UCSD-AML1 (cell line): Measurements from ENCODE around the gene ACTMAP.
A peak's percentile ranks its signal among the peaks of the same experiment; 100 is the strongest.
"Not testable (repeated sequence)": the region's sequence is repeated elsewhere in the genome, so short reads cannot be mapped to it uniquely, and the experiment has no call there.

ENCODE experiments used
- DNase-seq: peaks from one replicate; lab custom pipeline; 2025; ENCODE audit not compliant: unreplicated experiment; lab: John Stamatoyannopoulos, UW

The ACTMAP gene

DNA sequence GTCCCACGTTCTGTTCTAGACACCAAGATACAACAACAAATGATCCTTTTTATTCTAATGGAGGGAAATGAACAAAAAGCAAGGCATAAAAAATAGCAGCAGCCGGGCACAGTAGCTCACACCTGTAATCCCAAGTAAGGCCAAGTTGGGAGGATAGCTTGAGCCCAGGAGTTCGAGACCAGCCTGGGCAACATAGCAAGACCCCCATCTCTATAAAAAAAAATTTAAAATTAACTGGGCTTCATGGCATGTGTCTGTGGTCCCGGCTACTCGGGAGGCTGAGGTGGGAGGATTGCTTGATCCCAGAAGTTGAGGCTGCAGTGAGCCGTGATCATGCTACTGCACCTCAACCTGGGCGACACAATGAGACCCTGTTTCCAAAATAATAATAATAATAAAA is 26.1 kb upstream of the ACTMAP start:
- no peak for DNase-seq

DNA sequence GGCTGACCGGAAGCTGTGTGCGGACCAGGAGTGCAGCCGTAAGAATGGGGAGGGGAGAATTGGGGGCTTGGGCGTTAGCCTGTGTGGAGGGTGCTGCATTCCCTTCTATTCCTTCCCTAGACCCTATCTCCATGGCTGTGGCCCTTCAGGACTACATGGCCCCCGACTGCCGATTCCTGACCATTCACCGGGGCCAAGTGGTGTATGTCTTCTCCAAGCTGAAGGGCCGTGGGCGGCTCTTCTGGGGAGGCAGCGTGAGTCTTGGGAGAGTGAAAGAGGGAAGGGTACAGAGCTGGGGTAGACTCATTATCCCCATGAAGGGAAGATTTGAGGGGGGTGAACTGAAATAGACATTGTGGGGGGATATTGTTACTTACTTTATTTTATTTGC is 25.4 kb upstream of the ACTMAP start:
- no peak for DNase-seq

GRCh38 chr19:40774916-40775631 is 24.8 kb upstream of the ACTMAP start, which contains the start of gene MIA:
TSS of gene MIA (plus strand) at chr19:40775521. CDS start at chr19:40775543, 22 bp downstream.
- no peak for DNase-seq

DNA sequence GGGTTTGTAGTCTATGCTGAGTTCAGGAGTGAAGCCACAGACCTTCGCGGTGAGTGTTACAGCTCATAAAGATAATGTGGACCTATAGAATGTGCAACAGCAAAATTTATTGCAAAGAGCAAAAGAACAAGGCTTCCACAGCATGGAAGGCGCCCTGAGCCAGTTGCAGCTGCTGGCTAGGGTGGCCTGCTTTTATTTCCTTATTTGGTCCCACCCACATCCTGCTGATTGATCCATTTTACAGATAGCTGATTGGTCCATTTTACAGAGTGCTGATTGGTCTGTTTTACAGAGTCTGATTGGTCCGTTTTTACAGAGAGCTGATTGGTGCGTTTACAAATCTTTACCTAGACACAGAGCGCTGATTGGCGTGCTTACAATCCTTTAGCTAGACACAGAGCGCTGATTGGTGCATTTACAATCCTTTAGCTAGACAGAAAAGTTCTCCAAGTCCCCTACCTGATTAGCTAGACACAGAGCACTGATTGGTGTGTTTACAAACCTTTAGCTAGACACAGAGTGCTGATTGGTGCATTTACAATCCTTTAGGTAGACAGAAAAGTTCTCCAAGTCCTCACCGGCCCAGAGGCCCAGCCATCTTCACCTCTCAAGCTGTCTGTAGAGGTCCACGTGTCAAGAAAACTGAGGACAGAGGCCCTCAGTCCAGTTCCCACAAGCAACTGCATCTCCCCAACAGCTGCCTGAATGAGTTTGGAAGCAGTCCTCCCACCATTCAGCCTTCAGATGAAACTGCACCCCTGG is 21.0 kb upstream of the ACTMAP start:
- DNase-seq = not testable (repeated sequence)

DNA sequence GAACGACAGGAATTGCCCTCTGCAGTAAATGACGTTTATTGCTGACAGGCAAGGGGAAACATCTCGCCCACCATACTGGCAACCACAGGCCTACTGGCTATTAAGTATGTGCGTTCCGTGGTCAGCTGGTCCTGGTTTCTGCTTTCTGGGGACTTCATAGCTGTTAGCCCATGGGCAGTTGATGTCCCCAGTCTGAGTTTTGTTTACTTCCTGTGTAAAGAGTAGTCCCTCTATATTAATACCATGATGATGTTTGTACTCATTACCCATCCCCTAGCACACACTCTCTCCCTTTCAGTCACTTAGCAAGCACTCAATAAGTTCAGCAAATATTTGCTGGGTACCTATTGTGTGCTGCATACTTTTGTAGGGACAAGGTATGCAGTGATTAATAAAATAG is 18.6 kb upstream of the ACTMAP start:
- no peak for DNase-seq

- DNase-seq = not testable (repeated sequence)
Observed at GRCh38 chr19:40766385-40766784, 16.1 kb upstream of the ACTMAP start.

DNA sequence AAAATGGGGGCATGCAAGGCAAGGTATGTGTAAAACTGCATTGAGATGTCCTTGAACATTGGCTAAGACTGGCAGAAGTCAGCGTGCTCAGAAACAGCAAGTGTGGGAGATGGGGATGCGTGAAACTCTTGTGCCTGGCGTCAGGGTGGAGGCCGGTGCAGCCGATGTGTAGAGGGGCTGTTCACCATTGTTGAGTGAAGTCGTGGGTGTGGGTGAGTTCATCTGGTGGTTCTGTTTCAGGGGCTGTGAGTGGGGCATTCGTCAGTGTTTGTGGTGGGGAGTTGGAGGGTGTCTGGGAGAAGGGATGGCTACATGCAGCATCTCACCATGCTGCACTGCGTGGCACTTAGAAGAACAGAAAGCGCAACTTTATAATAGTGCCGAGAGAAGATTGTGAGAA is 13.7 kb upstream of the ACTMAP start:
- DNase-seq = no peak

GRCh38 chr19:40763526-40763925 is 13.2 kb upstream of the ACTMAP start:
- DNase-seq = no peak

DNA sequence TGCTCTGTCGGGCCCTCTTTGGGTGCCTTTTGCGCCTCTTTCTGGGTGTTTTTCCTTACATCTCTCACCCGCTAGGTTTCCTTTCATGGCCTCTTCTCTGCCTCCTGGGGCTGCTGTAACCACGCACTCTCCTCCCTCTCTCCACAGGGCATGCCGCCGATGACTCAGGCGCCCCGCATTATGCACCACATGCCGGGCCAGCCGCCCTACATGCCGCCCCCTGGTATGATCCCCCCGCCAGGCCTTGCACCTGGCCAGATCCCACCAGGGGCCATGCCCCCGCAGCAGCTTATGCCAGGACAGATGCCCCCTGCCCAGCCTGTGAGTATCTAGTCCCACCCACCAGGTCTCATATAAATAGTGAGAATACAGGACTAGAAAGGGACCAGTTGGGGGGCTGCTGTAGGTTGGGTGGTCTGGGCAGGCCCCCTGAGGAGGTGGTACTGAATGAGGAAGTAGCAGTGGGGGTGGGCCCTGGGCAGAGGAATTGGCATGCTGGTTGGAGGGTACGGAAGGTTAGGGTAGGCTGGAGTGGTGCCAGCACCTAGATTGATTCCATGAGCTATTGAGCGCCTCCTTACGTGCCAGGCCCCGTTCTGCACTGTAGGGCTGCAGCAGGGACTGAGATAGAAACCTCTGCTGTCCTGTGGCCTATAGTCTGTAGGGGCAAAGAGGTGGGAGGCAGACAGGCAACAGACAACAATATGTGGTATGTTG is 12.6 kb upstream of the ACTMAP start:
- DNase-seq = no peak

DNA sequence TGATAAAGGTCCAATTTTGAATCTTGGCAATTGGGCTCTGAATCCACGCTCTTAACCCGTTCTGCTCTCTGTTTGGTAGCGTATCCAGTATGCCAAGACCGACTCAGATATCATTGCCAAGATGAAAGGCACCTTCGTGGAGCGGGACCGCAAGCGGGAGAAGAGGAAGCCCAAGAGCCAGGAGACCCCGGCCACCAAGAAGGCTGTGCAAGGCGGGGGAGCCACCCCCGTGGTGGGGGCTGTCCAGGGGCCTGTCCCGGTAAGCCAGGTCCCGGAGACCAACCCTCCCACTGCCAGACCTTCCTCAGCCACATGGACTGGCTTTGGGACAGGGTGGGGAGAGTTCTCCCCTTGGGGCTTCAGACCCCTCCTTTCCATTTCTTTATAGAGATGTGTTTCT is 9.1 kb upstream of the ACTMAP start:
- DNase-seq = no peak

GRCh38 chr19:40758491-40758890 is 8.2 kb upstream of the ACTMAP start:
- DNase-seq = no peak

- DNase-seq = no peak
Observed at GRCh38 chr19:40756502-40757110, 6.3 kb upstream of the ACTMAP start.

- no peak for DNase-seq
Observed at GRCh38 chr19:40755791-40756190, 5.5 kb upstream of the ACTMAP start.

GRCh38 chr19:40755248-40755624 is 5.0 kb upstream of the ACTMAP start:
- no peak for DNase-seq

- no peak for DNase-seq
Observed at GRCh38 chr19:40754611-40755247, 4.5 kb upstream of the ACTMAP start.

GRCh38 chr19:40752257-40752781 is 2.0 kb upstream of the ACTMAP start:
- no peak for DNase-seq

DNA sequence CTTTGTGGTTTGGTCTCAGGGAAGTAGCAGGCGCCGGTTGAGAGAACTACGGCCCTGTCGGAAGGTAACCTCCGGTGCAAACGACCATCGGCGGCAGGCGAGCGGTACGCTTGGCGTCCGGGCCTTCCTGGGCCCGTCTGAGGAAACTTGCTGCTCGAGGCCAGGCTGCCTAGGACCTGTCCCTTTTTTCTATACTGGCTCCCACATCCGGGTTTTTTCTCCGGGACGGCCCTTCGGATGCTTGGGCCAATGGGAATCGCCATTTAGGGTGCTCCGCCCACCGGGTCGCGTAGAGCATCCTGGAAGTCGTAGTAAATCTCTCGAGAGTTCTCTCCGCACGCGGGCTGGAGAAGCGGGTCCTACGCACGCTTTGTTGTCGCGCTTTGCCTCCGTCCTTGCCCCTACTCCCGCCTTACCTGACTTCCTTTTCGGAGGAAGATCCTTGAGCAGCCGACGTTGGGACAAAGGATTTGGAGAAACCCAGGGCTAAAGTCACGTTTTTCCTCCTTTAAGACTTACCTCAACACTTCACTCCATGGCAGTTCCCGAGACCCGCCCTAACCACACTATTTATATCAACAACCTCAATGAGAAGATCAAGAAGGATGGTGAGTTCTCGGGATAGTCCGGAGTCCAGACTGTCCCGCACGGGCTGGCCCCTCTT is 729 bp upstream of the ACTMAP start, which contains the start of gene SNRPA:
SNRPA (plus strand) TSS at position 330 of the 664 bp plus-strand sequence; CDS start at position 536, 206 bp downstream.
- DNase-seq = peak; percentile 97

- DNase-seq = no peak
Observed at GRCh38 chr19:40747536-40747935, 2.7 kb downstream of the ACTMAP start.

- DNase-seq = no peak
Observed at GRCh38 chr19:40745402-40745780, 4.9 kb downstream of the ACTMAP start.
